Omental fat pad (tissue), 4 donors: ENCODE results near the gene SLC22A9. TPM values are rescaled to one million over a fixed set of nuclear protein-coding genes. Genes with fewer than 3 reads are reported as not detected.
"Not testable (repeated sequence)": the region's sequence is repeated elsewhere in the genome, so short reads cannot be mapped to it uniquely, and the experiment has no call there.

ENCODE experiments used
- ATAC-seq: fragments of 150-250 bp; one replicate; pipeline ENCODE4 v1.9.1; 2016; ENCODE audit warnings: mild to moderate bottlenecking, moderate library complexity; ENCODE audit not compliant: low FRiP score
- DNase-seq: peaks from one replicate; pipeline ENCODE4 v3.0.0-alpha.2; 2019; ENCODE audit warnings: low spot score
- total RNA-seq, 4 donors: library from RNA; depleted of rRNA; stranded (reverse); fragments of >200 nt; gene quantifications; one replicate each; pipeline ENCODE4 v1.1.0, GENCODE V29; 2016
- TF ChIP-seq, protein P1 (sequence below), 3 donors: fragments of 450-650 bp; IDR thresholded peaks; one replicate each; pipeline ENCODE4 v1.5.1; 2016 to 2017; ENCODE audit warnings: antibody characterized with exemption in 3 of 3, mild to moderate bottlenecking in 3 of 3, moderate library complexity in 2 of 3

The SLC22A9 gene
- total RNA-seq, 4 donors from 2014 or later: not detected

DNA sequence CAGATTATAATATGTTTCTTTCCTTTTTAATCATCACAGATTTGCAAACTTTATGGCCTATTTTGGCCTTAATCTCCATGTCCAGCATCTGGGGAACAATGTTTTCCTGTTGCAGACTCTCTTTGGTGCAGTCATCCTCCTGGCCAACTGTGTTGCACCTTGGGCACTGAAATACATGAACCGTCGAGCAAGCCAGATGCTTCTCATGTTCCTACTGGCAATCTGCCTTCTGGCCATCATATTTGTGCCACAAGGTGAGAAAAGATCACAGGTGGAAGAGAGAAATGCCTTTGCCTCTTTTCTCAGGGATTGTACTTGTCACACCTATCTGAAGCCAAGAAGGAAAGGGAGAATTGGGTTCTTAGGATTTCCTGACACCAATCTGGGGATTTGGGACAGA is 36.9 kb downstream of the SLC22A9 start:
- DNase-seq (no peak), ATAC-seq (no peak)
- TF ChIP-seq, protein P1, sequence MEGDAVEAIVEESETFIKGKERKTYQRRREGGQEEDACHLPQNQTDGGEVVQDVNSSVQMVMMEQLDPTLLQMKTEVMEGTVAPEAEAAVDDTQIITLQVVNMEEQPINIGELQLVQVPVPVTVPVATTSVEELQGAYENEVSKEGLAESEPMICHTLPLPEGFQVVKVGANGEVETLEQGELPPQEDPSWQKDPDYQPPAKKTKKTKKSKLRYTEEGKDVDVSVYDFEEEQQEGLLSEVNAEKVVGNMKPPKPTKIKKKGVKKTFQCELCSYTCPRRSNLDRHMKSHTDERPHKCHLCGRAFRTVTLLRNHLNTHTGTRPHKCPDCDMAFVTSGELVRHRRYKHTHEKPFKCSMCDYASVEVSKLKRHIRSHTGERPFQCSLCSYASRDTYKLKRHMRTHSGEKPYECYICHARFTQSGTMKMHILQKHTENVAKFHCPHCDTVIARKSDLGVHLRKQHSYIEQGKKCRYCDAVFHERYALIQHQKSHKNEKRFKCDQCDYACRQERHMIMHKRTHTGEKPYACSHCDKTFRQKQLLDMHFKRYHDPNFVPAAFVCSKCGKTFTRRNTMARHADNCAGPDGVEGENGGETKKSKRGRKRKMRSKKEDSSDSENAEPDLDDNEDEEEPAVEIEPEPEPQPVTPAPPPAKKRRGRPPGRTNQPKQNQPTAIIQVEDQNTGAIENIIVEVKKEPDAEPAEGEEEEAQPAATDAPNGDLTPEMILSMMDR (IDR thresholded peaks at IDR 0.05): no peak

DNA sequence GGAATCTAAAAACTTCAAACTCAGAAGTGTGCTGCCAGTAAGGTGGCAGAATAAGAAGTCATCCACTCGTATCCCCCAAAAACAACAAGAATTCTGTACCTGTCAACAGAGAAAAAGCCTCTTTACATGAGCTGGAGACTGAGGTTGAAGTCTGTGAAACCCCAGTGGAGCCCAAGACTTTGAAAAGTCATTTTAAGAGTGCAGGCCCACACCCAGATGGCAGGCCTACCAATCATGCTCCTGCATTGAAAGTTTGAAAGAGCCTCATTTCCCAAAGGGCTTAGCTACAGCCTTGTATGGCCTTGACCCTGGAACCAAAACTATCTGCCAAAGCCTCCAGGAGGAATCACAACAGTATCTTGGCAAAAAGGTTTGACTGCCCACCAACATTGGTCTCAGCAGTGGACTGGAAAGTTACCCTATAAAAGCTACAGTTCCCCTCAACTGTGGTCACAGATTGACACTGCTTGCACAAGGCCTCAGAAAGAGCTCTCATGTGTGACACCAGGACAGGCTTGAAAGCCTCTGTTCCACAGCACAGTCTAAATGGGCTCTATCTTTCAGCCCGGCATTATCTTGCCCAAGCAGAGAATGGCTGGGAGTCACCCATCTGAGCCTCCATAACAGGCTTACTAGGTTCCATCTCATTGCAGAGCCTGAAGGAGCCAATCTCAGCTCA is 47.7 kb downstream of the SLC22A9 start:
- ATAC-seq: no peak
- TF ChIP-seq, protein P1 (IDR thresholded peaks at IDR 0.05): no peak
- no peak for DNase-seq

DNA sequence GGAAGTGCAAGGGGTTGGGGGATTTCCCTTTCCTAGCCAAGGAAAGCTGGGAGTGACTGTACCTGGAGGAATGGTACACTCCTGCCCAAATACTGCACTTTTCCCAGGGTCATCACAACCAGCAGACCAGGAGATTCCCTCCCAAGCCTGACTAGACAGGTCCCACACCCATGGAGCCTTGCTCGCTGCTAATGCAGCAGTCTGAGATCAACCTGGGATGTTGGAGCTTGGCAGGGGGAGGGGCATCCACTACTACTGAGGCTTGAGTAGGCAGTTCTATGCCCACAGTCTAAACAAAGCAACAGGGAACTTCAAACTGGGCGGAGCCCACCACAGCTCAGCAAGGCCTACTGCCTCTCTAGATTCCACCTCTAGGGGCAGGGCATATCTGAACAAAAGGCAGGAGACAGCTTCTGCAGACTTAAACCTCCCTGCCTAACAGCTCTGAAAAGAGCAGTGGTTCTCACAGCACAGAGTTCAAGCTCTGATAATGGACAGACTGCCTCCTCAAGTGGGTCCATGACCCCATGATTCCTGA is 58.5 kb downstream of the SLC22A9 start:
- TF ChIP-seq, protein P1 (IDR thresholded peaks at IDR 0.05): no peak
- ATAC-seq (no peak), DNase-seq (no peak)

DNA sequence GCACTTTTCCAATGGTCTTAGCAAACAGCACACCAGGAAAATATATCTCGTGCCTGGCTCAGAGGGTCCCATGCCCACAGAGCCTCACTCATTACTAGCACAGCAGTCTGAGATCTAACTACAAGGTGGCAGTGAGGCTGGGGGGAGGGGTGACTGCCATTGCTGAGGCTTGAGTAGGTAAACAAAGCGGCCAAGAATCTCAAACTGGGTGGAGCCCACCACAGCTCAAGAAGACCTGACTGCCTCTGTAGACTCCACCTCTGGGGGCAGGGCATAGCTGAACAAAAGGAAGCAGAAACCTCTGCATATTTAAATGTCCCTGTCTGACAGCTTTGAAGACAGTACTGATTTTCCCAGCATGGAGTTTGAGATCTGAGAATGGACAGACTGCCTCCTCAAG is 61.1 kb downstream of the SLC22A9 start:
- not testable (repeated sequence) for ATAC-seq, DNase-seq

DNA sequence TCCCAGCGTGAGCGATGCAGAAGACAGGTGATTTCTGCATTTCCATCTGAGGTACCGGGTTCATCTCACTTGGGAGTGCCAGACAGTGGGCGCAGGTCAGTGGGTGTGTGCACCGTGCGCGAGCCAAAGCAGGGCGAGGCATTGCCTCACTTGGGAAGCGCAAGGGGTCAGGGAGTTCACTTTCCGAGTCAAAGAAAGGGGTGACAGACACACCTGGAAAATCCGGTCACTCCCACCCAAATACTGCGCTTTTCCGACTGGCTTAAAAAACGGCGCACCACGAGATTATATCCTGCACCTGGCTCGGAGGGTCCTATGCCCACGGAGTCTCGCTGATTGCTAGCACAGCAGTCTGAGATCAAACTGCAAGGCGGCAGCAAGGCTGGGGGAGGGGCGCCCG is 65.8 kb downstream of the SLC22A9 start:
- not testable (repeated sequence) for ATAC-seq, DNase-seq

DNA sequence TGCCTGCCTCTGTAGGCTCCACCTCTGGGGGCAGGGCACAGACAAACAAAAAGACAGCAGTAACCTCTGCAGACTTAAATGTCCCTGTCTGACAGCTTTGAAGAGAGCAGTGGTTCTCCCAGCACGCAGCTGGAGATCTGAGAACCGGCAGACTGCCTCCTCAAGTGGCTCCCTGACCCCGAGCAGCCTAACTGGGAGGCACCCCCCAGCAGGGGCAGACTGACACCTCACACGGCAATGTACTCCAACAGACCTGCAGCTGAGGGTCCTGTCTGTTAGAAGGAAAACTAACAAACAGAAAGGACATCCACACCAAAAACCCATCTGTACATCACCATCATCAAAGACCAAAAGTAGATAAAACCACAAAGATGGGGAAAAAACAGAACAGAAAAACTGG is 66.2 kb downstream of the SLC22A9 start:
- DNase-seq, ATAC-seq: not testable (repeated sequence)

DNA sequence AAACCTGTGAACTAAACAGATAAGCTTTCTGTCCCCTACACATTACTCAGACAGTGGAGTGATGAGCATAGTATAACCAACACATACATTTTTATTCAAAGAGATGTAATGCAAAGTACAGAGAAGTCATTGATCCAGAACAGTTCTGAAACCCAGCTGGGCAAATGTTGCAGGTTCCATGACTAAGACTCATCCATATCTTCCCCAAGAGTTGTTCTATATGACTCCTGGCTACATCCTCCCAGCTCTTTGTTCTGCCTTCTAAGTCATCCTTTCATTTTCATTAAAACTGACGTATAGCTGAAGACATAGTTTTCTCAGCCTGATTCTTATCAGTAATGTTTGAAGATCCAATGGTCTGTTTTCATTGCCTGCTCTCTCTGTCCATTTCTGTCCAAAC is 74.1 kb downstream of the SLC22A9 start:
- TF ChIP-seq, protein P1 (IDR thresholded peaks at IDR 0.05): no peak
- DNase-seq (no peak), ATAC-seq (no peak)

DNA sequence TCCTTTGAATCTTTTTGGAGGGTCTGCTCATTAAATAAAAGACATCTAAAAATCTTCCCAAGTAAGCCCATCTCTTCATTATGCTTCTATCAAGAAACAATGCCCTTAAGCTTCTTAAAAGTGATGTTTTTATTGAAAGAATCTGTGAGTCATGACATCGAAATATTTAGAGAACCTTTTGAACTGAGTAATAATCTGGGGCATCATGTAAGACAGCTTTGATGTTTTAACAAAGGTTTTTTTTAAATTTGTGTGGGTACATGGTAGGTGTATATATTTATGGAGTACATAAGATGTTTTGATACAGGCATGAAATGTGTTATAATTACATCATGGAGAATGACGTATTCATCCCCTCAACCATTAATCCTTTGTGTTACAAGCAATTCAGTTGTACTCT is 74.6 kb downstream of the SLC22A9 start:
- DNase-seq: no peak
- TF ChIP-seq, protein P1 (IDR thresholded peaks at IDR 0.05): no peak
- no peak for ATAC-seq

DNA sequence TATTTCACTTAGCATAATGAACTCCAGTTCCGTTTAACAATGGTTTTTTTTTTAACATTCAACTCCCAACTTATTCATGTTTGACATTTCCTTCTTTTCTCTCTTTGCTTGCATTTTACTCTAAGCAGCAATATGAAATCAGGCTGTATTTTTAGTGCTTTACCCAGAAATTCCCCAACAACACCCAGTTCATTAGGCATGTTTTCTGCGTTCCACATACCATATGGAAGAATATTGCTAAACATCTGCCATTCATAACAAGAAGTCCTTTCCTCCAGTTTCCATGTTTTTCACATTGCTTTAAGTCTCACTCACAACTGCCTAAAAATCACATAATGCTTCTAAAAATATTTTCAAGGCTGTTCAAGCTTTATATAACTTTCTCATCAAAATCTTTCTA is 75.5 kb downstream of the SLC22A9 start:
- ATAC-seq: no peak

More for the DNA sequence above, 75.5 kb downstream of the SLC22A9 start:
- DNase-seq: no peak
- TF ChIP-seq, protein P1 (IDR thresholded peaks at IDR 0.05): no peak
